ENCODE measurements around the gene CASP12.
A peak's percentile ranks its signal among the peaks of the same experiment; 100 is the strongest.
"Not testable (repeated sequence)": the region's sequence is repeated elsewhere in the genome, so short reads cannot be mapped to it uniquely, and the experiment has no call there.

Gene CASP12

GRCh38 chr11:104897891-104898684, at the start of gene CASP12:
Gene CASP12, minus strand, starts transcription at chr11:104898460.
- no peak for DNase-seq

GRCh38 chr11:104946907-104947306, 48.6 kb upstream of the CASP12 start:
- peak; percentile 45 for DNase-seq

- DNase-seq, result no peak
These were observed 45.8 kb upstream of the CASP12 start for GRCh38 chr11:104944076-104944475.

GRCh38 chr11:104943561-104943960, 45.3 kb upstream of the CASP12 start:
- no peak for DNase-seq

GRCh38 chr11:104934594-104934993, 36.3 kb upstream of the CASP12 start:
- no peak for DNase-seq

GRCh38 chr11:104934073-104934472, 35.8 kb upstream of the CASP12 start:
- DNase-seq, result not testable (repeated sequence)

GRCh38 chr11:104928811-104929210, 30.6 kb upstream of the CASP12 start:
- DNase-seq, result no peak

- DNase-seq, result no peak
These were observed 28.7 kb upstream of the CASP12 start for GRCh38 chr11:104926771-104927611.

- DNase-seq, result no peak
These were observed 27.6 kb upstream of the CASP12 start for GRCh38 chr11:104925850-104926249.

- DNase-seq, result no peak
These were observed 20.0 kb upstream of the CASP12 start for GRCh38 chr11:104918113-104918824.

- DNase-seq, result no peak
These were observed 19.2 kb upstream of the CASP12 start for GRCh38 chr11:104917271-104918112.

GRCh38 chr11:104916442-104916841, 18.2 kb upstream of the CASP12 start:
- DNase-seq, result no peak

GRCh38 chr11:104912102-104912501, 13.8 kb upstream of the CASP12 start:
- DNase-seq, result no peak

- no peak for DNase-seq
These were observed 9.9 kb upstream of the CASP12 start for GRCh38 chr11:104908186-104908531.

GRCh38 chr11:104907521-104908185, 9.4 kb upstream of the CASP12 start:
- DNase-seq, result no peak

- DNase-seq, result no peak
These were observed 7.0 kb upstream of the CASP12 start for GRCh38 chr11:104905271-104905670.

- no peak for DNase-seq
These were observed 966 bp upstream of the CASP12 start for GRCh38 chr11:104899226-104899625.

- DNase-seq, result no peak
These were observed 389 bp upstream of the CASP12 start for GRCh38 chr11:104898685-104899013.

GRCh38 chr11:104895634-104896033, 2.6 kb downstream of the CASP12 start:
- DNase-seq, result no peak

- no peak for DNase-seq
These were observed 4.4 kb downstream of the CASP12 start for GRCh38 chr11:104893876-104894275.

GRCh38 chr11:104892723-104893511, 5.3 kb downstream of the CASP12 start:
- no peak for DNase-seq
